NB4 (cell line): ENCODE data around the gene FGF10.

Experiments
- CTCF ChIP-seq: IDR thresholded peaks from one replicate; pipeline ENCODE4 v1.5.1; 2012; ENCODE audit warnings: low read depth, low read length
- MAX ChIP-seq: IDR thresholded peaks from 2 replicates; pipeline ENCODE4 v1.6.1; 2011; ENCODE audit warnings: low read depth, low read length
- MYC ChIP-seq: IDR thresholded peaks from 2 replicates; pipeline ENCODE4 v1.6.1; 2011; ENCODE audit warnings: low read depth, low read length
- POLR2A ChIP-seq: IDR thresholded peaks from 2 replicates; pipeline ENCODE4 v1.6.1; 2011; ENCODE audit warnings: mild to moderate bottlenecking; ENCODE audit not compliant: insufficient read length; ENCODE audit errors: extremely low read depth

- TF ChIP-seq CTCF (no peak), MYC (no peak), POLR2A (no peak), MAX (no peak)
These were observed 715 bp downstream of the FGF10 start for GRCh38 chr5:44388321-44389089.
